Measurements from ENCODE around the gene SEMA5A. TPM values are rescaled to one million over a fixed set of nuclear protein-coding genes. Genes with fewer than 3 reads are reported as not detected.

The SEMA5A gene
- total RNA-seq, 1 donor from 2014 or later = 38.9 TPM

GRCh38 chr5:9201761-9202160 is 344.1 kb downstream of the SEMA5A start:
- Histone ChIP-seq H3K36me3 (no peaks in the 10 kb centered on the region), H3K4me1 (no peaks in the 10 kb centered on the region), H3K27me3 (no peaks in the 10 kb centered on the region), H3K4me3 (no peak overlapping the region), H3K9me3 (no peaks in the 10 kb centered on the region), H3K27ac (no peak overlapping the region)
- TF ChIP-seq, protein P1, sequence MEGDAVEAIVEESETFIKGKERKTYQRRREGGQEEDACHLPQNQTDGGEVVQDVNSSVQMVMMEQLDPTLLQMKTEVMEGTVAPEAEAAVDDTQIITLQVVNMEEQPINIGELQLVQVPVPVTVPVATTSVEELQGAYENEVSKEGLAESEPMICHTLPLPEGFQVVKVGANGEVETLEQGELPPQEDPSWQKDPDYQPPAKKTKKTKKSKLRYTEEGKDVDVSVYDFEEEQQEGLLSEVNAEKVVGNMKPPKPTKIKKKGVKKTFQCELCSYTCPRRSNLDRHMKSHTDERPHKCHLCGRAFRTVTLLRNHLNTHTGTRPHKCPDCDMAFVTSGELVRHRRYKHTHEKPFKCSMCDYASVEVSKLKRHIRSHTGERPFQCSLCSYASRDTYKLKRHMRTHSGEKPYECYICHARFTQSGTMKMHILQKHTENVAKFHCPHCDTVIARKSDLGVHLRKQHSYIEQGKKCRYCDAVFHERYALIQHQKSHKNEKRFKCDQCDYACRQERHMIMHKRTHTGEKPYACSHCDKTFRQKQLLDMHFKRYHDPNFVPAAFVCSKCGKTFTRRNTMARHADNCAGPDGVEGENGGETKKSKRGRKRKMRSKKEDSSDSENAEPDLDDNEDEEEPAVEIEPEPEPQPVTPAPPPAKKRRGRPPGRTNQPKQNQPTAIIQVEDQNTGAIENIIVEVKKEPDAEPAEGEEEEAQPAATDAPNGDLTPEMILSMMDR (IDR thresholded peaks at IDR 0.05) = no peak
- ATAC-seq = no peak
- intact Hi-C loops (cut with DNase I) = no loop called here
- no peak for DNase-seq

DNA sequence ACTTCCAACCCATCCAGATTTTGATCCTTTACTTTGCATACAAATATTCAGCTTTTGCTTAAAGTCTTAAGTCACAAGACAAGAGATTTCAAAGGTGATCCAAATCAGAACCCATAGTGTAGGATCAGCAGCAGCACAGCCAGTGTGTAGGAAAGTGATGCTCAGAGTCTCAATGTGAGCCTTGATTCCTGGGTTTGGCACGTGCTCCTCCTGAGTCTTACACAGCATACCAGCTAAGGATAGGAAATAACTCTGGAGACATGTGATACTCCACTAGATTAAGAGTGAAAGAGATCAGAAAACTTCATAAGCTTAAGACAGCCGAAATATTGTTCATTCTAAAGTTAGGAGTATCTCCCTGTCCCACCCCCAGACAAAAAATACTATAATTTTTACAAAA is 344.9 kb downstream of the SEMA5A start:
- H3K27ac ChIP-seq = no peak overlapping the region
- H3K4me3 ChIP-seq = no peak overlapping the region
- no peaks in the 10 kb centered on the region for H3K9me3 ChIP-seq
- H3K4me1 ChIP-seq = no peaks in the 10 kb centered on the region
- intact Hi-C loops (cut with DNase I) = no loop called here
- H3K36me3 ChIP-seq = no peaks in the 10 kb centered on the region
- no peaks in the 10 kb centered on the region for H3K27me3 ChIP-seq
- no peak for ATAC-seq
- DNase-seq = no peak
- TF ChIP-seq, protein P1 (IDR thresholded peaks at IDR 0.05) = no peak

GRCh38 chr5:9198394-9198793 is 347.5 kb downstream of the SEMA5A start:
- ATAC-seq (no peak), DNase-seq (no peak)
- intact Hi-C loops (cut with DNase I) = no loop called here

GRCh38 chr5:9197881-9198260 is 348.0 kb downstream of the SEMA5A start:
- intact Hi-C loops (cut with DNase I) = no loop called here

More at GRCh38 chr5:9198394-9198793, 347.5 kb downstream of the SEMA5A start:
- TF ChIP-seq, protein P1 (IDR thresholded peaks at IDR 0.05) = no peak
- Histone ChIP-seq H3K4me3 (no peak overlapping the region), H3K9me3 (no peaks in the 10 kb centered on the region), H3K36me3 (no peaks in the 10 kb centered on the region), H3K27me3 (no peaks in the 10 kb centered on the region), H3K27ac (no peak overlapping the region), H3K4me1 (no peaks in the 10 kb centered on the region)

GRCh38 chr5:9196403-9197227 is 349.3 kb downstream of the SEMA5A start:
- Histone ChIP-seq H3K36me3 (no peaks in the 10 kb centered on the region), H3K27ac (no peak overlapping the region), H3K9me3 (no peaks in the 10 kb centered on the region), H3K27me3 (no peaks in the 10 kb centered on the region), H3K4me3 (no peak overlapping the region), H3K4me1 (no peaks in the 10 kb centered on the region)
- intact Hi-C loops (cut with DNase I) = no loop called here
- ATAC-seq = no peak
- DNase-seq = no peak
- TF ChIP-seq, protein P1 (IDR thresholded peaks at IDR 0.05) = no peak

More at GRCh38 chr5:9197881-9198260, 348.0 kb downstream of the SEMA5A start:
- DNase-seq (no peak), ATAC-seq (no peak)
- H3K9me3 ChIP-seq = no peaks in the 10 kb centered on the region
- H3K4me1 ChIP-seq = no peaks in the 10 kb centered on the region
- H3K27ac ChIP-seq = no peak overlapping the region
- H3K4me3 ChIP-seq = no peak overlapping the region
- no peaks in the 10 kb centered on the region for H3K27me3 ChIP-seq
- TF ChIP-seq, protein P1 (IDR thresholded peaks at IDR 0.05) = no peak
- H3K36me3 ChIP-seq = no peaks in the 10 kb centered on the region
